Upper lobe of left lung (tissue), 6 donors: ENCODE data around the gene KNCN. TPM values are rescaled to one million over a fixed set of nuclear protein-coding genes. Genes with fewer than 3 reads are reported as not detected.

Experiments used
- ATAC-seq, 2 donors: fragments of 200-7000 bp; cut with Tn5 transposase; one replicate each; pipeline ENCODE4 v1.9.1; 2022; ENCODE audit warnings: mild to moderate bottlenecking in 2 of 2, moderate library complexity in 2 of 2; ENCODE audit not compliant: low FRiP score in 2 of 2
- DNase-seq, 2 donors: peaks; one replicate each; pipeline ENCODE4 v3.0.0-alpha.2; 2019 to 2020
- H3K27ac ChIP-seq, 4 donors: fragments of 200-600 bp; sonication (generic); one replicate each; pipeline ENCODE4 v1.5.1; 2016 to 2019
- H3K27me3 ChIP-seq, 4 donors: fragments of 200-600 bp; sonication (generic); one replicate each; pipeline ENCODE4 v1.5.1; 2017 to 2019
- H3K36me3 ChIP-seq, 4 donors: fragments of 200-600 bp; sonication (generic); one replicate each; pipeline ENCODE4 v1.5.1; 2016 to 2019
- H3K4me1 ChIP-seq, 4 donors: fragments of 200-600 bp; sonication (generic); one replicate each; pipeline ENCODE4 v1.5.1; 2018 to 2019
- H3K4me3 ChIP-seq, 4 donors: fragments of 200-600 bp; sonication (generic); one replicate each; pipeline ENCODE4 v1.5.1; 2017 to 2019; ENCODE audit warnings: mild to moderate bottlenecking in 2 of 4, moderate library complexity in 1 of 4
- H3K9me3 ChIP-seq, 4 donors: fragments of 200-600 bp; sonication (generic); one replicate each; pipeline ENCODE4 v1.5.1; 2018 to 2019
- EP300 ChIP-seq, 4 donors: sonication (generic); formaldehyde crosslinking; IDR thresholded peaks; one replicate each; pipeline ENCODE4 v1.5.1; 2017; ENCODE audit warnings: antibody characterized with exemption in 4 of 4, control low read depth in 2 of 4
- POLR2A ChIP-seq, 4 donors: fragments of 450-650 bp; IDR thresholded peaks; one replicate each; pipeline ENCODE4 v1.5.1; 2016 to 2017; ENCODE audit warnings: antibody characterized with exemption in 4 of 4, mild to moderate bottlenecking in 2 of 4
- POLR2AphosphoS5 ChIP-seq, 2 donors: sonication (generic); formaldehyde crosslinking; IDR thresholded peaks; one replicate each; pipeline ENCODE4 v1.5.1; 2017; ENCODE audit warnings: antibody characterized with exemption in 2 of 2
- WGBS, 2 donors: methylation state at CpG; one replicate each; pipeline ENCODE4 v1.1.5; 2017 to 2018; 5-methylcytosine and 5-hydroxymethylcytosine counted together
- total RNA-seq, 6 donors: library from RNA; depleted of rRNA in 4 of 6; stranded (reverse); fragments of >200 nt in 4 of 6; gene quantifications; one replicate each; pipeline versions ENCODE4 v1.1.0 to v1.2.1, GENCODE V29; 2016 to 2021
- TF ChIP-seq, protein P1 (sequence below), 6 experiments: fragments of 450-650 bp in 4 of 6; fragments of 200-600 bp in 2 of 6; sonication (generic) in 2 of 6; IDR thresholded peaks; one replicate each; pipeline ENCODE4 v1.5.1; 2016 to 2019; ENCODE audit warnings: antibody characterized with exemption in 6 of 6
- donor health status: DM: no; HTN: no; CAD: no; lungs with moderate emphysema.
- donor health status: DM: no; HTN: yes; CAD: no; lungs with severe emphysema.

KNCN gene
- total RNA-seq, 6 donors from 2014 or later: not detected

DNA sequence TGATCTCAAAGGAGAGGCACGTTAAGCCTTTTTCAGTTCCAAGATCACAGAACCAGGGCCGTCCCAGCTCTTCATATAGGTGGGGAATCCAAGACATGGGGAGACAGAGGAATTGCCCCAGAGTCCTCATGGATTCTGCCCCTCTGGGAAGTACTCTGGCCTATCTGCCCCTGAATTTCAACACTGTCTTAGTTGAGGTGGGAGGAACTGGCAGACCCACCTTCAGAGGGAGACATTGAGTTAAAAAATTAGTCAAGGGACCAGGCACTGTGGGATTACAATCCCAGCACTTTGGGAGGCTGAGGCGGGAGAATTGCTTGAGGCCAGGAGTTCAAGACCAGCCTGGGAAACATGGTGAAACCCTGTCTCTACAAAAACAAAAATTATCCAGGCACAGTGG, 2.1 kb upstream of the KNCN start:
- TF ChIP-seq POLR2A (IDR thresholded peaks at IDR 0.05) (no peak), EP300 (IDR thresholded peaks at IDR 0.05) (no peak), POLR2AphosphoS5 (IDR thresholded peaks at IDR 0.05) (no peak)
- TF ChIP-seq, protein P1, sequence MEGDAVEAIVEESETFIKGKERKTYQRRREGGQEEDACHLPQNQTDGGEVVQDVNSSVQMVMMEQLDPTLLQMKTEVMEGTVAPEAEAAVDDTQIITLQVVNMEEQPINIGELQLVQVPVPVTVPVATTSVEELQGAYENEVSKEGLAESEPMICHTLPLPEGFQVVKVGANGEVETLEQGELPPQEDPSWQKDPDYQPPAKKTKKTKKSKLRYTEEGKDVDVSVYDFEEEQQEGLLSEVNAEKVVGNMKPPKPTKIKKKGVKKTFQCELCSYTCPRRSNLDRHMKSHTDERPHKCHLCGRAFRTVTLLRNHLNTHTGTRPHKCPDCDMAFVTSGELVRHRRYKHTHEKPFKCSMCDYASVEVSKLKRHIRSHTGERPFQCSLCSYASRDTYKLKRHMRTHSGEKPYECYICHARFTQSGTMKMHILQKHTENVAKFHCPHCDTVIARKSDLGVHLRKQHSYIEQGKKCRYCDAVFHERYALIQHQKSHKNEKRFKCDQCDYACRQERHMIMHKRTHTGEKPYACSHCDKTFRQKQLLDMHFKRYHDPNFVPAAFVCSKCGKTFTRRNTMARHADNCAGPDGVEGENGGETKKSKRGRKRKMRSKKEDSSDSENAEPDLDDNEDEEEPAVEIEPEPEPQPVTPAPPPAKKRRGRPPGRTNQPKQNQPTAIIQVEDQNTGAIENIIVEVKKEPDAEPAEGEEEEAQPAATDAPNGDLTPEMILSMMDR (IDR thresholded peaks at IDR 0.05): no peak
- ATAC-seq (no peak), DNase-seq (no peak)
- Histone ChIP-seq H3K4me3 (no peak overlapping the region), H3K27me3 (no peaks in the 10 kb centered on the region), H3K27ac (no peak overlapping the region), H3K36me3 (peaks cover 0 to 8% (median 5%) of the 10 kb centered on the region in 4 donors), H3K9me3 (no peaks in the 10 kb centered on the region), H3K4me1 (no peaks in the 10 kb centered on the region)
- WGBS, 2 donors: 89 to 92% methylated on average over 3 of the region's 3 CpGs

DNA sequence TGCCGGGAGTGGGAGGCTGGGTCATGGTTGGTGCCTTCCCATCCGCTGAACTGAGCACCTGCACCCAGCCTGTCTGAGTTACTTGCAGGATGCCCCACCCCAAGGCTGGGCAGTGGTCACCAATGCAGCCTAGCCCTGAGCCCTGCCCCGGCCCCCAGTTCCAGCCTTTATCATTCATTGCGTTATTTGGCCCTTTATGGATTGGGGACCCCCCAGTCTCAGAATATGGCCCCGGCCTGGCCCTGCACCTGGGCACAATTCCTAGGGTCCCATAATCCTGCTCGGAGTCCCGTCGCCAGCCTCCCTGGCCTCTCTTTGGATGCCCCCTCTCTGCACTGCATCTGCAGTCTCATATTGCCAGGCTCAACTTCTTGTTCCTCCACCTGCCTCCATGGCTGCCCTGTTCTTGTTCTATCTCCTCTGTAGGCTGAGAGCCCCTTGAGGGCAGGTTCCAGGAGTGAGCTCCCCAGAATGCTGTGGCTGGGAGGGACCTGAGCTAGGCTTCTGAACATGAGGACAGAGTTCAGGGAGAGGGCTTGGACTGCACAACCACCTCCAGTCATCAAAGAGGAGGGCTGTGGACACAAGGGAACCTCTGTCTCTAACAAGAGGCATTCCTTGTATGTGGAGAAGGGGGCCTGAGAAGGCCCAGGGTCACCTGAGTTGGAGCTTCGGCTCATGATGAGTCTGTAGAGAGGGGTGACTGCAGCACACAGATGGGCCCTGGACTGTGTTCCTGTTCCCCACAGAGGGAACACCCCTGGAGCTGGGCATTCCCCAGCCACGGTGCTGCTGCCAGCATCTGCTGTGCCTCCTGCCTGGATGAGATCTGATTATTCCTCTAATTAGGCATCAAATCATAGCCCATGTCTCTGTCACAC, 1.1 kb upstream of the KNCN start:
- Histone ChIP-seq H3K36me3 (no peaks in the 10 kb centered on the region), H3K27ac (no peak overlapping the region), H3K27me3 (no peaks in the 10 kb centered on the region), H3K4me3 (no peak overlapping the region), H3K9me3 (no peaks in the 10 kb centered on the region), H3K4me1 (no peaks in the 10 kb centered on the region)
- ATAC-seq: no peak
- WGBS, 2 donors: 88 to 94% methylated on average over 10 of the region's 10 CpGs
- TF ChIP-seq POLR2AphosphoS5 (IDR thresholded peaks at IDR 0.05) (no peak), EP300 (IDR thresholded peaks at IDR 0.05) (no peak)
- TF ChIP-seq, protein P1 (IDR thresholded peaks at IDR 0.05): no peak
- no peak for DNase-seq

DNA sequence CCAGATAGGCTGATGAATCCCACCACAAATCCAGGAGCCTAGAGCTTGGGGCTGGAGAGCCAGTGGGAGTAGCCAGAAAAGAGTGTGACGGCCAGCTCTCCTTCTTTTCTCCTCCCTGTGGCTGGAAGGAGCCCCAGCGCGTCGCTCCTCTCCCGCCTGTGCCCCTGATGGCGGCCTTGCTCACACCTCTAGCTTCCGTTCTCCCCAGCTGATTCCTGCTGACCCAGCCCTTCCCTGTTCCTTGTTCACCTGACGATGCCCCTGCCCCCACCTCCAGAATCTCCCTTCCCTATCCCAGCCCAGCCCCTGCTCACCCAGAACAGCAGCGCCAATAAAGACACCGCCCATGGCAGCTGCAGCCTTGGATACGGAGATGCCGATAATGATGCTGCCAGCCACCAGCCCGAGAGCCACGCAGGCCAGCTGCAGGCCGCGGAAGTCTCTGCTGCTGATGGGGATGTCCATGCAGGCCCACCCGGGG, 656 bp downstream of the KNCN start:
- Histone ChIP-seq H3K27me3 (no peaks in the 10 kb centered on the region), H3K4me1 (no peaks in the 10 kb centered on the region), H3K4me3 (no peak overlapping the region), H3K9me3 (no peaks in the 10 kb centered on the region), H3K36me3 (no peaks in the 10 kb centered on the region), H3K27ac (no peak overlapping the region)
- TF ChIP-seq EP300 (IDR thresholded peaks at IDR 0.05) (no peak), POLR2AphosphoS5 (IDR thresholded peaks at IDR 0.05) (no peak), POLR2A (IDR thresholded peaks at IDR 0.05) (no peak)
- TF ChIP-seq, protein P1 (IDR thresholded peaks at IDR 0.05): no peak
- 54 to 69% methylated on average over 13 to 17 of the region's 17 CpGs for WGBS, 2 donors
- DNase-seq (no peak), ATAC-seq (no peak)

DNA sequence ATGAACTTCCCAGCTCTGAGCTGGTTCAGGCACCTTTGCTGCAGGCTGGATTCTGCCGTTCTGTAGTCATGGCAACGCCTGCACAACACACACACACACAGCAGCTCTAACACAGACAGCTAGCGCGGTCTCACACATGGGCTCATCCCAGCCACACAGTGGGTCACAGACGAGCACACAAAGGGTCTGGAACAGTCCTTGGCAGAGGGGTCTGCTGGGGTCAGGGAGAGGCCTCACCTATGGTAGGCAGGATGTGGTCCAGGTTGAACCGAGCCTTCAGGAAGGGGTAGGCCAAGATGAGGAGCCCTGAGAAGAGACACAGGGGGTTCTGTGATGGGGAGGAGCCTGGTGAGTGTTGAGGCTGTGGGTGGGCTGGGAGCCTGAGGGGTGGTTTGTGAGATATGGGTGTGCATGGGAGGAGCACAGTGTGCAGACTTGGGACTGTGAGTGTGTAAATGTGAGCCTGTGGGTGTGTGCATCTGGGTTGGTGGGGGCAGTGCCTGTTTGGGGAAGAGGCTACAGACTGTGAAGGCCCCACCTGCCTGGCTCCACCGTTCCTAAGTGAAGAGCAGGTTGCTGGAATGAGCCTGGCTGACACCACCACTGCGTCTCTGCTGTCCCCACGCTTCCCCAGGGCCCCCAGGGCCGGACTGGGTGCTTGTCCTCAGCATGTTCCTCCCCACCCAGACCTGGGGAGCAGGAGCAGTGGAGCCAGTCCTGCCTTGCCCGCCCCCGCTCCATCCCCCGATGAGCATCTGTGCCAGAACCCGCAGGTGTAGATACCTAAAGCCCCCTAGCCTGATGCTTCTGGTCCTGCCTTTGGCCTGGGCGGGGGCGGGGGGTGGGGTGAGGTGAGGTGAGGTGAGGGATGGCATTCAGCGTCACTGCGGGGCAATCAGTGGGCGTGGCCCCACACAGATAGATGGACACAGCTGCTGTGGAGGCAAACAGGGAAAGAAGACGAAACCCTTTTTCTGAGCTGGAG, 1.5 kb downstream of the KNCN start:
- Histone ChIP-seq H3K27ac (no peak overlapping the region), H3K27me3 (peaks cover 0 to 4% (median under 1%) of the 10 kb centered on the region in 4 donors), H3K9me3 (no peaks in the 10 kb centered on the region), H3K36me3 (no peaks in the 10 kb centered on the region), H3K4me3 (no peak overlapping the region), H3K4me1 (no peaks in the 10 kb centered on the region)
- no peak for TF ChIP-seq EP300 (IDR thresholded peaks at IDR 0.05)
- TF ChIP-seq POLR2A (IDR thresholded peaks at IDR 0.05): no peak
- WGBS, 2 donors: 28 to 39% methylated on average over 12 to 14 of the region's 20 CpGs
- ATAC-seq: peak in 1 of 2 donors; percentile 36
- DNase-seq: no peak
